NCI-H774 (cell line): ENCODE results near the gene FAM53A.

Experiments used
- DNase-seq: peaks from one replicate; lab custom pipeline; 2025; lab: John Stamatoyannopoulos, UW

The FAM53A gene

DNA sequence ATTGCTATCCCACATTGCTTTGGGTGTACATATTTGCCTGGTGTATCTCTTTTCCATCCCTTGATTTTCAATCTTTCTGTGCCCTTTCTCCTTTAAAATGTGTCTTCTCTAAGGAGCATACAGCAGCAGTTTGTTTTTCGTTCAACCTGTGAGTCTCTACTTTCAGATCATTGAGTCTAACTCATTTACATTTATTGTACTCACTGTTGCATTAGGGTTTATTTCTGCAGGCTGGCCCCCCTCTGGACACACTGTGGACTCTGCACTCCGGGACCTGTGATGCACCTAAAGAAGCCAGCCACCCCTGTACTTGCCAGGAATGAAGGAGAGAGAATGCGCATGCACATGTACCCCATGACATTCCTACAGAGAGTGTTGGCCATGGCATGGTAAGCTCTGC is 93.0 kb downstream of the FAM53A start:
- no peak for DNase-seq

DNA sequence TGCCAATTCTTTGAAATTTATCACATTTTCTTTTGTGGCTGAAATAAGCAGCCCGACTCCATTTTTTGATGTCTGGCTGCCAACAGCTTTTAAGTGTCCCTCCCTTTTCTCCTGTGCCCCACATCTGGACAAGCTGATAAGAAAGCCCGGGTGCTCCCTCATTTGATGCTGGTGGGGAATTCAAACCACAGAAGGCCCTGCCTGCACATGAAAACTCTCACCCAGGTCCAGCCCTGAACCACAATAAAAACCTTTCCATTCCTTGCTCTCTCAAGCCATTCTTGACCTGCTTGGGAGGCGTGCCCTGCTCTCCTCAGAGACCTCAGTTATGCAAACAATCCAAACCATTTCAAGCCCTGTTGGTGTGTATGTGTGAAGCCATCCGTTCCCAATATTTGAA is 93.9 kb downstream of the FAM53A start:
- DNase-seq, result no peak
